NCI-H345 treated with DMSO at 0.1 percent for 48 hours (cell line): ENCODE results near the gene TEKT5.
"Not testable (repeated sequence)": the region's sequence is repeated elsewhere in the genome, so short reads cannot be mapped to it uniquely, and the experiment has no call there.

Source experiments
- DNase-seq: peaks from one replicate; lab custom pipeline; 2025; ENCODE audit not compliant: unreplicated experiment; lab: John Stamatoyannopoulos, UW

TEKT5 gene

GRCh38 chr16:10685709-10686108 lies 9.0 kb downstream of the TEKT5 start:
- no peak for DNase-seq

- no peak for DNase-seq
Observed at GRCh38 chr16:10684511-10685151, 10.1 kb downstream of the TEKT5 start.

GRCh38 chr16:10683170-10683569 lies 11.6 kb downstream of the TEKT5 start:
- DNase-seq: no peak

GRCh38 chr16:10682604-10683003 lies 12.1 kb downstream of the TEKT5 start:
- no peak for DNase-seq

GRCh38 chr16:10681310-10682308 lies 13.1 kb downstream of the TEKT5 start:
- no peak for DNase-seq

- DNase-seq: no peak
Observed at GRCh38 chr16:10679921-10680320, 14.8 kb downstream of the TEKT5 start.

GRCh38 chr16:10679441-10679840 lies 15.3 kb downstream of the TEKT5 start:
- DNase-seq: not testable (repeated sequence)

GRCh38 chr16:10678655-10679054 lies 16.1 kb downstream of the TEKT5 start:
- peak; percentile 49 for DNase-seq

GRCh38 chr16:10676284-10676683 lies 18.4 kb downstream of the TEKT5 start:
- no peak for DNase-seq

GRCh38 chr16:10675861-10676260 lies 18.9 kb downstream of the TEKT5 start:
- DNase-seq: no peak

- no peak for DNase-seq
Observed at GRCh38 chr16:10675216-10675615, 19.5 kb downstream of the TEKT5 start.

- no peak for DNase-seq
Observed at GRCh38 chr16:10671729-10672128, 23.0 kb downstream of the TEKT5 start.

- DNase-seq: no peak
Observed at GRCh38 chr16:10669791-10670190, 24.9 kb downstream of the TEKT5 start.

GRCh38 chr16:10668322-10669045 lies 26.2 kb downstream of the TEKT5 start:
- DNase-seq: no peak

- no peak for DNase-seq
Observed at GRCh38 chr16:10667239-10667638, 27.5 kb downstream of the TEKT5 start.

- DNase-seq: no peak
Observed at GRCh38 chr16:10666291-10666690, 28.4 kb downstream of the TEKT5 start.

- no peak for DNase-seq
Observed at GRCh38 chr16:10665166-10665565, 29.6 kb downstream of the TEKT5 start.

- DNase-seq: no peak
Observed at GRCh38 chr16:10664720-10665126, 30.0 kb downstream of the TEKT5 start.

- no peak for DNase-seq
Observed at GRCh38 chr16:10663744-10664143, 31.0 kb downstream of the TEKT5 start.

GRCh38 chr16:10663146-10663545 lies 31.6 kb downstream of the TEKT5 start:
- no peak for DNase-seq

- no peak for DNase-seq
Observed at GRCh38 chr16:10662212-10662611, 32.5 kb downstream of the TEKT5 start.

- no peak for DNase-seq
Observed at GRCh38 chr16:10661737-10662136, 33.0 kb downstream of the TEKT5 start.
